Stimulated activated CD8-positive, alpha-beta memory T cell treated with anti-CD3 and anti-CD28 coated beads, Interleukin-4, amount 100 ng/mL, for 24 hours (primary cell): ENCODE measurements around the gene C8B.

ENCODE experiments used
- DNase-seq: peaks from one replicate; pipeline ENCODE4 v3.0.0-alpha.2; 2020; ENCODE audit warnings: low read depth

Gene C8B

DNA sequence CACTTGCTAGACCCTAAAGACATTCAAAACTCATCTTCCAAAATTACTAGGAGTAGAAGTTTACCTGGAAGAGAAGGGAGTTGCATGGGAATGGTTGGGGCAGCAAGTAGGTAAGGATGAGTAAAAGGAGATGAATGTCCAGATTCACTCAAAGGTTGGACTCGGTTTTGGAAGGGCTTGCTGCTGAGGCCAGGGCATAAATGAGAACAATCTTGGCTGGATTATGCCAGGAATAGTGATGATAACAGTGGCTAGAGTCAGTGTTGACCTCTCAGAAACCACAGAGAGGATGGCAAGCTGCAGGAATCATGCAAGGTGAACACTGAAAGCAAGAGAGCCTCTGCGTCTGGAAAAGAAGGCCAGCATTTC is 67.8 kb downstream of the C8B start:
- no peak for DNase-seq

DNA sequence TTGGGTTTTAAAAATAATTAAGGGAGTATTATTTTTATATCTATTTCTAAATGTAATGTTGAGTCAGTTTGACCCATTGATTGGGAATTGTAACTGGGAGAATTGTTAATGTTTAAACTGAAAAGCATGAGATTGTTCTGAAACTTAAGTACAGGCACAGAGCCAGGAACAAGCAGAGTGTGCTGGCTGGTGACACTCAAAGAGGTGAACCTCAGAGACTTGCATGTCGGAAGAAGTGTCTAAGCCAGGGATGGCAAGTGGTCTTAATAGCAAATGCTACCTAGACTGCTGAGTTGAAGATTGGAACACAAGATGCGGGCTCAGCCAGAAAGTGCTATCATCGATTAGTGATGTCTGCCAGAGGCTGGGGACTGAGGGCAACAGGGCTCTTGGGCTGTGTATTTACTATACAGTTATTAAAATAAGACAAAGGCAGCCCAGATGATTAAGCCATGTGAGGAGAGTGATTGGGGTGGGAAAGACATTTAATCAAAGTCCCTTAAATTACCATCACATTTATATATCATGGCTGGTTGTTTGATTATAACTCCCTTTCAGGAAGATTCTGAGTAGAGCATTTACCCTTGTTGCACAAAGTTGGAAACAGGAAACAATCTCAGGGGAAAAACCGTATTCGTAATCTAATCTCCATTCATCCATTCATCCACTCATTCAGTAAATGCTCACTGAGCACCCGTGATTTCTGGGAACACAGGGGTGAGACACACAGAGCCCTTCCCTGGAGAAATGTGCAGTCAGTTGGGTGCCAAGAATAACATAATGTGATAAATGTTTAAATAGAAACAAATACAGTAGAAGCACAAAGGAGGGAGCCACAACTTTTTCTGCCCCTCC is 68.4 kb downstream of the C8B start:
- no peak for DNase-seq

- DNase-seq = no peak
These were observed 71.8 kb downstream of the C8B start for GRCh38 chr1:56894014-56894413.

DNA sequence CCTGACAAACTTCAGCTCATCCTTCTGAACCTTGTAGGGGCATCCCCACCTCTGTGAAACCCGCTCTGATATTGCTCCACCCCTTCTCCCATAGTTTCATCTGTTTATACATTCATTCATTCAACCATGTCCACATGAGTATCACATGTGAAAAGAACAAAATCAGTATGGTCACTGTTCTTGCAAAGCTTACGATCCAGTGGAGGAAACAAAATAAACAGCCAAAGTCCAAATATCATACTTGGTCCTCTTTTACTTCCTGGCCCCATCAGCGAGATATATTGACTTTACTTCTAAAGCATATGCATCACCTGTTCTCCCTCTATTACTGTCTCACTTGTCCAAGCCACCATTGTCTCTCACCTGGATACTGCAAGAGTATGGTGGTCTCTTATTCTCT is 75.6 kb downstream of the C8B start:
- no peak for DNase-seq

GRCh38 chr1:56881417-56881816 is 84.4 kb downstream of the C8B start:
- no peak for DNase-seq

DNA sequence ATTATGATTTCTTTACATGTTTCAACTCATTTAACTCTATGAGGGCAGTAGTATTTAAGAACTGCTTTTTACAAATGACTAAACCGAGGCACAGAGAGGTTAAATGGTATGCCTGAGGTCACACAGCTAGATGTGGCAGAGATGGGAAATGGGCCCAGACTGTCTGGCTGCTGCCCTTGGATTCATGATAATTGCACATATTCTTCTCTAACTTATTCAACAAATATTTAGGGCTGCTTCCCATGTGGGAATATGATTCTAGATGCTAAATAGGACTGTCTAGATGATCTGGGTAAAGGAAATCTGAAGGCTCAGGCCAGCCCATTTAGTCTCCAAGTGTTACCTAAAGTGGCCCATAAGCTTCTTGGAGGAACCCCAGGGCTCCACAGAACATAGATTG is 85.0 kb downstream of the C8B start:
- no peak for DNase-seq
